ENCODE measurements around the gene HDLBP.

HDLBP gene

DNA sequence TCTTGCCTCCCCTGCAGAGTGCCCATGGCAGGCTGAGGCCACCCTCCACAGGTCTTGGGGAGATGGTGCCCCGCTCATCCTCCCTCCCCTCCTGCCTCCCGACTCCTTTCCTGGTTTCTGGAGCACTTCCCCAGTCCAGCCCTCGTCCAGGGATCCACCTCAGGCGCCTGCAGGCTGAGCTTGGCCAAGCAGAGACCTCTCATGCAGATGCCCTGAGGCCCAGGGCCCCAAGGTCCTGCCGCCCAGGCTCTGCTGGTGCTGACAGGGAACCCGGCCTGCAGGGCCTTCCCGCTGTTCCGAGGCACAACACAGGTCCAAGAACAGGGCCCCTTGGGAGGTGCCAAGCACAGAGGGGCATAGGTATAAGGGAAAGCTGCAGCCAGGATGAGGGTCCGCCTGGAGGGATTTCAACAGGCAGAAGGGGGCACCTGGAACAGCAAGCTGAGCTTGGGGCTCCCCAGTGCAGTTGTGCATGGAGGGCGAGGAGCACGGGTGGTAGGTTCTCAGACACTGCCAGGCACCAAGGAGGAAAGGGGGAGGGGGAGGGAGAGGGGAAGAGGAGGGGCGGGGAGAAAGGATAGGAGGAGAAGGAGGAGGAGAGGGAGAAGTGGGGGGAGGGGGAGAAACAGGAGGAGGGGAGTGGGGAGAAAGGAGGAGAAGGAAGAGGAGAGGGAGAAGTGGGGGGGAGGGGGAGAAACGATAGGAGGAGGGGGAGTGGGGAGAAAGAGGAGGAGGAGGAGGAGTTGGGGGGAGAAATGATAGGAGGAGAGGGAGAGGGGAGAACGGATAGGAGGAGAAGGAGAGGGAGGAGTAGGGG is 128.2 kb downstream of the HDLBP start:
- no peak overlapping the region for H3K27ac ChIP-seq (ENCODE audit: low read depth, low read length)
- no peaks in the 10 kb centered on the region for H3K9me3 ChIP-seq (ENCODE audit: insufficient read depth, low read length)
- TF ChIP-seq, protein P1, sequence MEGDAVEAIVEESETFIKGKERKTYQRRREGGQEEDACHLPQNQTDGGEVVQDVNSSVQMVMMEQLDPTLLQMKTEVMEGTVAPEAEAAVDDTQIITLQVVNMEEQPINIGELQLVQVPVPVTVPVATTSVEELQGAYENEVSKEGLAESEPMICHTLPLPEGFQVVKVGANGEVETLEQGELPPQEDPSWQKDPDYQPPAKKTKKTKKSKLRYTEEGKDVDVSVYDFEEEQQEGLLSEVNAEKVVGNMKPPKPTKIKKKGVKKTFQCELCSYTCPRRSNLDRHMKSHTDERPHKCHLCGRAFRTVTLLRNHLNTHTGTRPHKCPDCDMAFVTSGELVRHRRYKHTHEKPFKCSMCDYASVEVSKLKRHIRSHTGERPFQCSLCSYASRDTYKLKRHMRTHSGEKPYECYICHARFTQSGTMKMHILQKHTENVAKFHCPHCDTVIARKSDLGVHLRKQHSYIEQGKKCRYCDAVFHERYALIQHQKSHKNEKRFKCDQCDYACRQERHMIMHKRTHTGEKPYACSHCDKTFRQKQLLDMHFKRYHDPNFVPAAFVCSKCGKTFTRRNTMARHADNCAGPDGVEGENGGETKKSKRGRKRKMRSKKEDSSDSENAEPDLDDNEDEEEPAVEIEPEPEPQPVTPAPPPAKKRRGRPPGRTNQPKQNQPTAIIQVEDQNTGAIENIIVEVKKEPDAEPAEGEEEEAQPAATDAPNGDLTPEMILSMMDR (IDR thresholded peaks at IDR 0.05; ENCODE audit: insufficient read depth, low read length, poor library complexity, severe bottlenecking), result no peak
- TF ChIP-seq EZH2phosphoT487 (conservative IDR thresholded peaks at IDR 0.05; ENCODE audit: low read length), result no peak
- no peak overlapping the region for H3K4me2 ChIP-seq (ENCODE audit: low read depth, low read length, poor library complexity, severe bottlenecking)
- no peaks in the 10 kb centered on the region for H3K36me3 ChIP-seq (ENCODE audit: low read length)
- no peaks in the 10 kb centered on the region for H3K79me2 ChIP-seq (ENCODE audit: insufficient read depth, low read length)
- no peak overlapping the region for H3K4me3 ChIP-seq (ENCODE audit: insufficient read depth, low read length, poor library complexity, severe bottlenecking)
- no peak overlapping the region for H3K9ac ChIP-seq (ENCODE audit: low read length)
- no peaks in the 10 kb centered on the region for H4K20me1 ChIP-seq (ENCODE audit: low read depth, low read length)
- H3K27me3 ChIP-seq (ENCODE audit: low read length), result no peaks in the 10 kb centered on the region
- no peaks in the 10 kb centered on the region for H3K9me2 ChIP-seq (replicated peaks; ENCODE audit: insufficient read depth, low read length)
- H2AFZ ChIP-seq (ENCODE audit: low read depth, low read length, severe bottlenecking), result no peak overlapping the region
- H3F3A ChIP-seq (ENCODE audit: insufficient read depth), result no peaks in the 10 kb centered on the region

DNA sequence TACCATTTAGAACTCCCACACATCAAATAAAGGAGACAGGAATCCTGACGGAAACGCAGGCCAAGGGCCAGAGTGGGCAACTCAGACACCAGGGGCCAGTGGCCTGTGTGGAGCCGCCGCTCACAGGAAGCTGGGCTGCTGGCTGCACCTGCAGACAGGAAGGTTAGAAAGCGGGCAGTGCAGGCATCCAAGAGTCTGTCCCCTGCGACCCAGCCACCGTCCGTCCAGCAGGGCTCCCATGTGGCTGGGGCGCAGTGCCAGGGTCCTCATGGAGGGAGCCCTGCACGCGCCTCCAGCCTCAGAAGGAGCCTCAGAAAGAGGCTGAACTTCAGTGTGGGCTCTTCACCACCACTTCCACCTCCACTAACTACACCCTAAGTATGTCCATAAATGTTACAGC is 129.5 kb downstream of the HDLBP start:
- no peaks in the 10 kb centered on the region for H3K36me3 ChIP-seq (ENCODE audit: low read length)
- H4K20me1 ChIP-seq (ENCODE audit: low read depth, low read length), result no peaks in the 10 kb centered on the region
- H3K9me3 ChIP-seq (ENCODE audit: insufficient read depth, low read length), result no peaks in the 10 kb centered on the region
- H3K9me2 ChIP-seq (replicated peaks; ENCODE audit: insufficient read depth, low read length), result no peaks in the 10 kb centered on the region
- no peaks in the 10 kb centered on the region for H3K79me2 ChIP-seq (ENCODE audit: insufficient read depth, low read length)
- no peak overlapping the region for H3K4me3 ChIP-seq (ENCODE audit: insufficient read depth, low read length, poor library complexity, severe bottlenecking)
- no peak for TF ChIP-seq EZH2phosphoT487 (conservative IDR thresholded peaks at IDR 0.05; ENCODE audit: low read length)
- TF ChIP-seq, protein P1 (IDR thresholded peaks at IDR 0.05; ENCODE audit: insufficient read depth, low read length, poor library complexity, severe bottlenecking), result no peak
- no peak overlapping the region for H3K4me2 ChIP-seq (ENCODE audit: low read depth, low read length, poor library complexity, severe bottlenecking)
- no peak overlapping the region for H2AFZ ChIP-seq (ENCODE audit: low read depth, low read length, severe bottlenecking)
- H3K27me3 ChIP-seq (ENCODE audit: low read length), result no peaks in the 10 kb centered on the region
- H3K9ac ChIP-seq (ENCODE audit: low read length), result no peak overlapping the region
- H3F3A ChIP-seq (ENCODE audit: insufficient read depth), result no peaks in the 10 kb centered on the region
- no peak overlapping the region for H3K27ac ChIP-seq (ENCODE audit: low read depth, low read length)

DNA sequence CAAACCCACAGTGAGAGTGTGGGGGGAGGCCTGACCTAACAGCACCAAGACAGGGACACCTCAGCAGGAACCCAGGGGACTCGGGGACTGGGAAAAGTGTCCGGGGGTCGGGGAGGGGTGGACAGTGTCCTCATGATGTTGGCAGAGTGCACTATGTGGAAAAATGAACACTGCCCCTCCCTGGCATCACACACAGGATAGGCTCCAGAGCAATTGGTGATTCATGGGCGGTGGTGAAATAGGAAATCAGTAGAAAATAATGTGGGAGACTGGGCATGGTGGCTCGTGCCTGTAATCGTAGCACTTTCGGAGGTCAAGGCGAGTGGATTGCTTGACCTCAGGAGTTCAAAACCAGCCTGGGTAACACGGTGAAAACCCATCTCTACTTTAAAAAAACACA is 130.6 kb downstream of the HDLBP start:
- H3F3A ChIP-seq (ENCODE audit: insufficient read depth), result no peaks in the 10 kb centered on the region
- H3K4me3 ChIP-seq (ENCODE audit: insufficient read depth, low read length, poor library complexity, severe bottlenecking), result no peak overlapping the region
- H3K9ac ChIP-seq (ENCODE audit: low read length), result no peak overlapping the region
- no peaks in the 10 kb centered on the region for H3K27me3 ChIP-seq (ENCODE audit: low read length)
- no peaks in the 10 kb centered on the region for H3K9me3 ChIP-seq (ENCODE audit: insufficient read depth, low read length)
- no peak overlapping the region for H3K4me2 ChIP-seq (ENCODE audit: low read depth, low read length, poor library complexity, severe bottlenecking)
- H3K27ac ChIP-seq (ENCODE audit: low read depth, low read length), result no peak overlapping the region
- TF ChIP-seq, protein P1 (IDR thresholded peaks at IDR 0.05; ENCODE audit: insufficient read depth, low read length, poor library complexity, severe bottlenecking), result no peak
- no peak for TF ChIP-seq EZH2phosphoT487 (conservative IDR thresholded peaks at IDR 0.05; ENCODE audit: low read length)
- H4K20me1 ChIP-seq (ENCODE audit: low read depth, low read length), result no peaks in the 10 kb centered on the region
- no peaks in the 10 kb centered on the region for H3K79me2 ChIP-seq (ENCODE audit: insufficient read depth, low read length)
- no peaks in the 10 kb centered on the region for H3K36me3 ChIP-seq (ENCODE audit: low read length)
- no peak overlapping the region for H2AFZ ChIP-seq (ENCODE audit: low read depth, low read length, severe bottlenecking)
- H3K9me2 ChIP-seq (replicated peaks; ENCODE audit: insufficient read depth, low read length), result no peaks in the 10 kb centered on the region

Data from SU-DHL-6 (cell line).